ENCODE results near the gene FRG2C.
"Not testable (repeated sequence)": the region's sequence is repeated elsewhere in the genome, so short reads cannot be mapped to it uniquely, and the experiment has no call there.

Gene FRG2C

DNA sequence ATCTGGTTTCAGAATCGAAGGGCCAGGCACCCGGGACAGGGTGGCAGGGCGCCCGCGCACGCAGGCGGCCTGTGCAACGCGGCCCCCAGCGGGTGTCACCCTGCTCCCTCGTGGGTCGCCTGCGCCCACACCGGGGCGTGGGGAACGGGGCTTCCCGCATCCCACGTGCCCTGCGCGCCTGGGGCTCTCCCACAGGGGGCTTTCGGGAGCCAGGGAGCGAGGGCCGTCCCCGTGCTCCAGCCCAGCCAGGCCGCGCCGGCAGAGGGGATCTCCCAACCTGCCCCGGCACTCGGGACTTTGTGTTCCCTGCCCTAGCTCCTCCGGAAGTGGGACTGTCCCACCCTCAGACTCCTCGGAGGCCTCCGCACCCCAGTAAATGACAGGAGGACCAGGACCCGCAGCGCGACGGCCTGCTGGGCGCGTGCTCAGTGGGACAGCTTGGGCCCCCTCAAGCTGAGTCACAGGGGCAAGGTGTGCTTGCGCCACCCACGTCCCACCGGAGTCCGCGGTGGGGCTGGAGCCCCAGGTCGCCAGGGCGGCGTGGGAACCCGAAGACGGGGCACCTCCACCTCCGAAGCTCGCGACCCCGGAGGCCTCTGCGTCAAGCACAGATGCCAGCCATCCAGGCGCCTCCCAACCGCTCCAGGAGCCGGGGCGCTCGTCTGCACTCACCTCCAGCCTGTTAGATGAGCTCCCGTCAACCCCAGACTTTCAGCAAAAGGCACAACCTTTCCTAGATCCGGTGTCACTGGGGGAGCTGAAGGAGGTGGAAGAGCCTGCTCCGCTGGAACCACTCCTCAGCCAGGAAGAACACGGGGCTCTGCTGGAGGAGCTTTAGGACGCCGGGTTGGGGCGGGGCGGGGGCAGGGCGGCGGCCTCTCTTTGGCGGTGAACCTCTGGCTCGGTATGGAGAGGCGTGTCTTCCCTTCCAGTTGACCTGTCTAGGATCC, 5.5 kb downstream of the FRG2C start:
- not testable (repeated sequence) for DNase-seq

DNA sequence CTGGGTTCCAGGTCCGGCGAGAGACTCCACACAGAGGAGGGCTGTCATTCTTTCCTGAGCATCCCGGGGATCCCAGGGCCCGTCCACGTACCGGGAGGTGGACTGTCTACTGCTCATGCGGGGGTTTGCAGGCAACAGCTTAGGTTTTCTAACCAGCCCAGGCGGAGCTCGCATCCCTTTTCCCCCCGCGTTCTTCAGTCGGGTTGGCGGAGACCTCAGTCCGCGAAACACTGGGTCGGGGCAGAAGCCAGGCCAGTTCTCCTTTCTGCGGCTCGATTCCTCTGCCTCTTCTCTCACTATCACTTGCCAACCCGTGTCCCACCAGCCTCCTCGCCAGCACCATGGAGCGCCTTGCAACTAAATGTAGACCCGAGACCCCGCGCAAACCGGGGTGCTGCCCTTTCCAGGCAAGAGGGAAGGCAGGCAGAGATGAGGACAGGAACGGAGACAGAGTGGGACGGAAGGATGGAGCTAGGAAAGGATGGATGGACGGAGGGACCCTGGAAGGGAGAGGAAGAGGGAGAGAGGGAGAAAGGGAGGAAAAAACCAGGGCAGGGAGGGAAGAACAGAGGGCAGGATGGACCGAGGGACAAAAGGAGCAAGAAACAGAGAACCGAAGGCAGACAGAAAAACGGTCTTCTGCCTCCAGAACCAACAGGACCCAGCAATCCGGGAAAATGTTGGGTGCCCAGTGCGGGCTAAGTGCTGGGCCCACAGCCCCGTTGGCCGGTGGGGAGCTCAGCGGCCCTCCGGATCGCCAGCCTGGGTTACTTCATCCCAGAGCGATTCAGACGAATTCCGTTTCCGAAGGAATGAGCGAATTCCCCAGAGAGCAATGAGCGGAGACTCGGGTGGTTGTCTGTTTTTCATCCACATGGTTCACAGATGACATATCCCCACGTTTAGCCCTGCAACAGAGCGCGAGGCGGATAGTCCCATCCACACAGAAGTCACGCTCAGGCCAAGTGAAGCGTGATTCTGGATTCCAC, 6.5 kb downstream of the FRG2C start:
- not testable (repeated sequence) for DNase-seq

- DNase-seq, result not testable (repeated sequence)
Measured at GRCh38 chr3:75671287-75672139, 7.4 kb downstream of the FRG2C start.

DNA sequence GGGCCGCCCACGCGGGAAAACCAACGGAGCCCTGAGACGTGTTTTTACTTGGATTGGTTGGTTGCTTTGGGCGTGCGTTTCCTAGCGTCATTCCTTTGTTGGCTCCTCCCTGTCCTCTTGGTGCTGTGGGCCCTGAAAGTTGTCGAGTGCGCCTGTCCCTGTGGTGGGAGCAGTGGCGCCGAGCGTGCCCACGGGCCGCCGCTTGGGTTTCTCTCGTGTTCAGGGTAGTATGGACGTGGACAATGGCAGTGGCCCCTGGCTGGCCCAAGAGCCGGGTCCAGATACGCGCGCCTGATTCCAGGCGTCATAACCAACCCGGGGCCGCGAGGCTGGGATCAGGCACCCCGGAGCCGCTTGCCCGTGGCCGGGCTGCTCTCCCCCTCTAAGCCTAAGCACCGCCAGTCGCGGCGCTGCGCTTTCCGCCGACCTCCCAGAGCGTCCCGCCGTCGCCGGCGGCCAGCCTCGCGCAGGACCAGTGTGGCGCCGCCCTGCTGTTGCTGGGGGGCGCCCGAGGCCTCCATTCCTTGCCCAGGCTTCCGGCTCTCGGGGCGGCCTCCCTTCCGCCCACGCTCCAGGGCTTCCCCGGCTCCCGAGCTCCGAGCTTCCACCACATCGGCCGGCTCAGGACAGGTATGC, 8.1 kb downstream of the FRG2C start:
- DNase-seq, result not testable (repeated sequence)

GRCh38 chr3:75683965-75684364, 19.8 kb downstream of the FRG2C start:
- DNase-seq, result not testable (repeated sequence)

- DNase-seq, result no peak
Measured at GRCh38 chr3:75687323-75687722, 23.2 kb downstream of the FRG2C start.

GRCh38 chr3:75692061-75692460, 27.9 kb downstream of the FRG2C start:
- DNase-seq, result no peak

All from CD4-positive, alpha-beta T cell treated with Interleukin-6 for 4 hours (primary cell).